DMS79 treated with DMSO at 0.1 percent for 48 hours (cell line): ENCODE data around the gene KCNE1.
"Not testable (repeated sequence)": the region's sequence is repeated elsewhere in the genome, so short reads cannot be mapped to it uniquely, and the experiment has no call there.

Experiments
- DNase-seq: peaks from one replicate; lab custom pipeline; 2025; lab: John Stamatoyannopoulos, UW

Gene KCNE1

DNA sequence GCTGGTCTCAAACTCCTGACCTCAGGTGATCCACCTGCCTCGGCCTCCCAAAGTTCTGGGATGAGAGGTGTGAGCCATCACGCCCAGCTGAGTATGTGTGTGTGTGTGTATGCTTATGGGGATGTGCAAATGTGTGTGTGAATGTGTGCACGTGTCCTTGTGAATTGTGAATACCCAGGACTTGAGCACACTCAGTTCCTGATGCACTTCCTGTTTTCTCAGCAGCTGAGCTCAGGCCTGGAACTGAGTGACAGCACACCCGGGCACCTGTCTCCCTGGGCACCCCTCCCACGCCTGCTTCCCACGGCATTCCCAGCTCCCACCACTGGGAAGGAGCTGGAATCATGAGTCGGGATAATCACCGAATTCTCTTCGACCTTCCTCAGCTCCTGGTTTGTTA, 104.7 kb downstream of the KCNE1 start:
- DNase-seq, result not testable (repeated sequence)

DNA sequence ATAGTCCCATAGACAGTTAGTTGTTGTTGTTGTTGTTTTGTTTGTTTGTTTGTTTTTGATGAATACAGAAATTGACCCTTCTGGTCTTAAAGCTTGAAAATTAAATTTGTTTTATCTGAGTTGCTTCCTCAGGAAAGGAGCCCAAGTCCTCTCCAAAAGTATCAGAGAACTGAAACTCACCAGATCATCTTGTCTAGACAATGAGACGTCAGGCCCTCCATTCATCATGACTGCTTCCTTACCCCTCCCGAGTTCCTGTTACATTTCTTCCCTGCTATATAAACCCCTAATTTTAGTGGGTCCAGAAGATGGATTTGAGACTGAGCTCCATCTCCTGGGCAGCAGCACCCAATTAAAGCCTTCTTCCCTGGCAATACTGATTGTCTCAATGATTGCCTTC, 105.3 kb downstream of the KCNE1 start:
- not testable (repeated sequence) for DNase-seq

DNA sequence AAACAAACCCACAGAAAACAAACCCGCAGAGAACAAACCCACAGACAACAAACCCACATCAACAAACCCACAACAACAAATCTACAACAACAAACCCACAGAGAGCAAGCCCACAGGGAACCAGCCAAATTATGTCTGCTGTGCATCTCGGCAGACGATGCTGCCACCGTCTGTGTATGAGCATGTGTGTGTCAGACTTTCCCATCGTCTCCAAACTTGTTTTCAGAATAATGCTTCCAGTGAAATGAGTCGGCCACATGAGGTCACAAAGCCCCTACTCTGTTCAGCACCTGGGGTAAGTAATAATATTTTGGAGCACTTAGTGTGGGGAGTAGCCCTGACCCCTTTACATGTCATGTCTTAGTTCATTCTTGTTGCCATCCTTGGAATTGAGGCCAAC, 105.9 kb downstream of the KCNE1 start:
- DNase-seq, result not testable (repeated sequence)

DNA sequence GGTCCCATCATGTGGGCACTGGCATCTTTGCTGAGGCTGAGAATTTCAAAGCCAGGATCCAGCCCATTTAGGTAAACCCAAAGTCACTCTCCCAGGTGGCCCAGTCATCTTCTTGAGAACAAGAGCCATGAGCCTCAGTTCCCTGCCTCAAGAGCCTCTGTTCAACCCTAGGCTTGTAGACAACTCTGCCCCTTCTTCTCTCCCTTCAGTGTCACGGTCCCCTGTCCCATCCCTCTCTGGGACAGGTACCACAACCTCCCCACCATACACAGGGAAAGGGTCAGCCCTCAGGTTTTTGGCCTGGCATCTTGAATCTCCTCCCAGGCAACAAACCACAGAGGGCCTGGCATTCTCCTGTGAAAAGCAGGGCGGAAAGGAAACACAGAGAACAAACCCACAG, 106.3 kb downstream of the KCNE1 start:
- DNase-seq, result not testable (repeated sequence)

DNA sequence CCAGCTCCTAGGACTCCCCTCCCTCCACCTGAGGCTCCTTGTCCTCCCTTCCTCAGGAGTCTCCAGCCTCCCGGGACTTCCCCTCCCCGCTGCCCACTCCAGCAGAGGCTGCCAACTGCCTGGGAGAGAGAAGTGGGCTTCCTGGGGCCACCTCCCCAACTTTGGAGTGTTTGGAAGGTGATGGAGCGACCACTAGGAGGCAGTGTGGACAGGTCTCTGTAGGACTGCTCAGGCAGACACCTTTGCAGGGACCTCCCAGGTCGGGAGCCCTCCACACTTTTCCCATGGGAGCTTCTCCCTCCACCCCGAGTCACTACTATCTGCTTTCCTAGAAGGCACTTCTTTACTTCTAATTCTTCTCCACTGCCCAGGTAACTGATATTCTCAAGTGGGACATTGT, 107.3 kb downstream of the KCNE1 start:
- DNase-seq, result not testable (repeated sequence)

DNA sequence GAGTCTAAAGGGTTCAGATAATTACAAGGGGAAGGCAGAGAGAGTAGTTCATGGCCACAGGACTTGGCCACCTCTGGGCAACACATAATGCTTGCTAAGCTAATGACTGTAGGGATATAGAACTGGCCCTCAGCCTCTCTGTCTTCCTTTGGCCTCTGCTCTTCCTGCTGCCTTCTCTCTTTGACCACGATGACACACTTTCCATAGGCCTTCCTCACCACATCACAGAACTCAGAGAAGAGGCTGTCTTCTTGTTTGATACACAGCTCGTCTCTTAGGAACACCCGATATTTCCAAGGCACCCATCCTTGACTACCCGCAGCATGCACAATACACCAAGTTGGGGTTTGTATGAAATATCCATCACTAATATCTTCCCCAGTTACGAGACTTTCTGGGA, 111.5 kb downstream of the KCNE1 start:
- not testable (repeated sequence) for DNase-seq
